GOT3 (cell line): Measurements from ENCODE around the gene IL17RE.
"Not testable (repeated sequence)": the region's sequence is repeated elsewhere in the genome, so short reads cannot be mapped to it uniquely, and the experiment has no call there.

Source experiments
- DNase-seq: peaks from one replicate; lab custom pipeline; 2025; ENCODE audit warnings: mixed read lengths; lab: John Stamatoyannopoulos, UW

IL17RE gene

DNA sequence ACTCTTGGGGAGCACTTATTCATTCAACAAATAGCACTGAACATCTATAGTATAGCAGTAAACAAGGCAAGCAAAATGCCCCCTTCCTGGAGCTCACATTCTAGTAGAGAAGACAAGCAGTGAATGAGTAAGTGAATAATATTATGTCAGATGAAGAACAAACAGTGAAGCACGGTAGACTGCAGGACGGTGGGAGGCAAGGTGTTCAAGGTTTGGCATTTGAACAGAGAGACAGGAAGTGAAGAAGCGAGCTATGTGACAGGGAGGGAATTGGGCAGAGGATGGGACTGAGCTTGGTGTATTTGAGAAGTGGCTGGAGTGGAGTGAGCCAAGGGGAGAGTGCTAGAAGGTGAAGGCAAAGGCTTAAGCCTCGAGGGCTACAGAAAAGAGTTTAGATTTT, 32.3 kb downstream of the IL17RE start:
- no peak for DNase-seq

- DNase-seq = no peak
Observed at GRCh38 chr3:9935966-9936510, 33.4 kb downstream of the IL17RE start.

GRCh38 chr3:9937486-9938238, 35.0 kb downstream of the IL17RE start:
- DNase-seq = no peak

DNA sequence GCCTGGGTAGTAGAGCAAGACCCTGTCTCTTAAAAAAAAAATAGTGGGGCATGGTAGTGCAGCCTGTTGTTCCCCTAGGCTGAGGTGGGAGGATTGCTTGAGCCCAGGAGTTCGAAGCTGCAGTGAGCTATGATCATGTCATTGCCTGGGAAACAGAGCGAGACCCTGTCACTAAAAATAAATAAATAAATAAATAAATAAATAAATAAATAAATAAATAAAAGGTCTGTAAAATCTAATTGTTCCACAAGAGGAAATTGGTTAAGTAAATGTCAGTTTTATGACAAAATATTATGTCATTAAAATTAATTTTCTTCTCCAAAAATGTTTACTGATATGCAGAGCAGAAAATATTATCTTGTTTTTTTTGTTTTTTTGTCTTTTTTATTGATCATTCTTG, 36.3 kb downstream of the IL17RE start:
- no peak for DNase-seq

DNA sequence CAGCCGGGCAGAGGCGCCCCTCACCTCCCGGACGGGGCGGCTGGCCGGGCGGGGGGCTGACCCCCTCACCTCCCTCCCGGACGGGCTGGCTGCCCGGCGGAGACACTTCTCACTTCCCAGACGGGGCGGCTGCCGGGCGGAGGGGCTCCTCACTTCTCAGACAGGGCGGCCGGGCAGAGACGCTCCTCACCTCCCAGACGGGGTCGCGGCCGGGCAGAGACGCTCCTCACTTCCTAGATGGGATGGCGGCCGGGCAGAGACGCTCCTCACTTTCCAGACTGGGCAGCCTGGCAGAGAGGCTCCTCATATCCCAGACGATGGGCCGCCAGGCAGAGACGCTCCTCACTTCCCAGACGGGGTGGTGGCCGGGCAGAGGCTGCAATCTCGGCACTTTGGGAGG, 37.3 kb downstream of the IL17RE start:
- DNase-seq = not testable (repeated sequence)

- no peak for DNase-seq
Observed at GRCh38 chr3:9940746-9941145, 38.1 kb downstream of the IL17RE start.

DNA sequence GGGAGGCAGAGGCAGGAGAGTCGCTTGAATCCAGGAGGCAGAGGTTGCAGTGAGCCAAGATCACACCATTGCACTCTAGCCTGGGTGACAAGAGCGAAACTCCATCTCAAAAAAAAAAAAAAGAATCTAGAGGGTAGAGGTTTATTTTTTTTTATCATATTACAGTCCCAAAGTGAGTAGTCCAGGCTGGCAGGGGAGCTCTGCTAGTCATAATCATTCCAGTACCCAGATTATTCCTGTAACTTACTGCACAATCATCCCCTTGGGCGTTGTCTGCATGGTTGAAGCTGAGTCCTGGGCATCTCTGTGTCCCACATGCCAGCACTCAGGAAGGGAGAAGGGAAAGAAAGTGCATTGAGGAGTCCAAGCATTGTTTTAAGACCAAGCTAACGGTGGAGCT, 39.5 kb downstream of the IL17RE start:
- no peak for DNase-seq

GRCh38 chr3:9942934-9943690, 40.5 kb downstream of the IL17RE start:
- no peak for DNase-seq

- no peak for DNase-seq
Observed at GRCh38 chr3:9944271-9944670, 41.6 kb downstream of the IL17RE start.

GRCh38 chr3:9945358-9945757, 42.7 kb downstream of the IL17RE start:
- DNase-seq = no peak

DNA sequence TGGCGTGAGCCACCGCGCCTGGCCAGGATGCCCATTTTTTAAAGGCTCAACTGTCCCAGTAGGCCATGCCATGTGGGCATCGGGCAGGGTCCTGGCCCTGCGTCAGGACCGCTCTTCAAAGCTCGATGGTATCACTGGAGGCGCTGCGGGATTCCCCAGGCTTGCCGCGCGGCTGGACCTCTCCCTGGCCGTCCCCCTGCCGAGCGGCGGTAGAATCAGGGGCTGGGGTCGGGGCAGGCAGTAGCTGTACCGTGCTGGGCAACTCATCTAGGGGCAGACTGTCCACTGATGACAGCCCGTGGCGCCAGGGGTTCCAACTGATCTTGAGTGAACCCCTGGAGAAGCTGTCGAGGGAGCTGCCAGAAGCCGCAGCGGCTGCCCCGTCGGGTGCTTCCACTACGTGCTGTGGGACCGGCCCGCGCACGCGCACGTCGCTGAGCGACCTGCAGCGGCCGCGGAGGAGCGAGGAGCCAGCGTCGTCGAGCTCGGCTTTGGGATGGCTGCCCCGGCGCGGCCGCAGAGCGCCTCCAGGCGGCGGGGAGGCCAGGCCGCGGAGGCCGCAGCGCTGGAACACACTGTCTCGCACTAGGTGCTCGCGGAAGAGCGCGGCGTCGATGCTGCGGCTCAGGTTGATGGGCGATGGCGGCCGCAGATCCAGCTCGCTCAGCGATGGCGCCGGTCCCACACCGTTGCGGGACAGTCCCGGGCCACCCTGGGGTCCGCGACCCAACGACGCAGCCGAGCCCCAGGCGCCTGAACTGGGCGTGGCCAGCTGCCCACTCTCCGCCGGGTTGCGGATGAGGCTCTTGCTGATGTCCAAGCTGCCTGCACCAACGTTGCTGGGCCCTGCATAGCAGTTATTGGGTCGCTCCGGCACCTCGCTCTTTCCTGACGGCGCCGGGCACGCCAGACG, 43.7 kb downstream of the IL17RE start:
- peak; percentile 57 for DNase-seq

- peak; percentile 61 for DNase-seq
Observed at GRCh38 chr3:9947025-9947995, 44.7 kb downstream of the IL17RE start.

DNA sequence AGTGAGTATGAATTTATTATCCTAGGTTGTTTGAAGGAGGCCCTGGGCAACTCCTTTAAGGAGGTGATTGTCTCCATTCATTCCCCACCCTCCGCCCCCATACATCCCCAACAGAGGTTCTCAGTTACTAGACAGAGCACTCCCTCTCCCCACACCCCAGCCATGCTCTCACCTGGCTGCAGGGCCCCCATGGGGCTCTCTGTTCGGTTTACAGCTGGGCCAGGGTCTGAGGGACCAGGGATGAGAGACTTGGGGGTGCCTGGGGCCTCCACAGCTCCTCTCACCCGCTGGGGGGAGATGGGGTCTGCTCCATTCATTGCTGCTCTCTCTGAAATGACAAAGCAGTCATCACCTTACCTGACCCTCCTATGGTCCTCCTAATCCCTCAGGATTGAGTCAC, 45.9 kb downstream of the IL17RE start:
- no peak for DNase-seq

DNA sequence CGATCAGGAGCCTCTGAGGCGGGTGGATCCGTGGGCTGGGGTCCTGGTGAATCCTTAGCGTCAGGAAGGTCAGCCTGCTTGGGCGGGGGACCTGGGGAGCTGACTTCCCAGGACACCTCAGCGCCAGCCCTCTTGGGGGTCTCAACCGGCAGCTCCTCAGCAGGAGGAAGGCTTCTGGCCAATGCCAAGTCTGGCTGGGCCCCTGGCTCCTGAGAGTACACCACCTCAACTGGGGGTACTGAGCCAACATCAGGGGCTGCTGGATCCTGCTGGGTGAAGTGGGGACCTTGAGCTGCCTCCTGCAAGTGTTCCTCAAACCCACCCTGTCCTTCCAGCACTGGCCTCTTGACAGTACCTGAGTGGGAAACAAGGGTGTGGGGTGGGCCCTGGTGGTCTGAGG, 46.5 kb downstream of the IL17RE start:
- no peak for DNase-seq

GRCh38 chr3:9949626-9950025, 47.0 kb downstream of the IL17RE start:
- DNase-seq = no peak

- no peak for DNase-seq
Observed at GRCh38 chr3:9951126-9951525, 48.5 kb downstream of the IL17RE start.

GRCh38 chr3:9951598-9951961, 48.9 kb downstream of the IL17RE start:
- DNase-seq = no peak

DNA sequence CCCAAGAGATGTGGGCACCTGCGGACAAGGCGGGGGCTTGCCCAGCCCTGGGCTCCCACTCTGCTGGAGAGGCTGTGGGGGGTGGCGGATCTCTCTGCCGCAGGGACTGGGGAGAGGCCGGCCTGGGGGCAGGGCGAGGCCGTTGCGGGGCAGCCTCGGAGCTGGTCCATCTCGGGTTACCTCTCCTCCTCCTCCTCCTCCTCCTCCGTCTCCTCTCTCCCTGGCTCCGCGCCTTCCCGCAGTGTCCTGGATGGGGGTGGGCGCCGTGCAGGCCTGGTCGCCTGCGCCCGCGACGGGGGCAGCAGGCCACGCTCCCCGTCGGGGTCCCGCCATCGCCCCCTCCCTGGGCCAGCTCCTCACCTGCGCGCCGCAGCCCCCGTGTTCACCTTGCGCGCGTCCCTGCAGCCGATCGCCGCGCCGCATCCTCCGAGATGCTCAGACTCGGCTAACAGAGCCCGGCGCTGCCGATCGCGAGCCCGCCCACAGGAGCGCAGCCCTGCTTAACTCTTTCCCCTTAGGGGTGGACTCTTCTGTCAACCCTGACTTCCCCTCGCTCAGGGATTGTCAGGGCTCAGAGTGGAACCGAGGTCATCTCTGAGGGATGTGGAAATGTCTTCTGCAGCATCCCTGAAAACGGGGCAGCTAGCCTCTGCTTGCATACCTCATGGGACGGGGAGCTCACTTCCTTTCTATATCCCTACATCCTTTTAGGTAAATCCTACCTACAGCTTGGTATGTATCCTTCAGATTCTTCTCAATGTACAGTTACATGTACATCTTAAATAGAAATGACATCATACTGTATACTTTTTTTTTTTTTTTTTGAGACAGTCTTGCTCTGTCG, 49.5 kb downstream of the IL17RE start, which contains the start of gene PRRT3:
Gene PRRT3 (minus strand): TSS at position 447 of the 844 bp plus-strand sequence. CDS start 2,293 bp downstream, outside the sequence.
- DNase-seq = no peak

GRCh38 chr3:9955067-9955502, 52.4 kb downstream of the IL17RE start:
- no peak for DNase-seq
